Osteocyte (in vitro differentiated cells): ENCODE data around the gene FRMD4B. TPM values are rescaled to one million over a fixed set of nuclear protein-coding genes. Genes with fewer than 3 reads are reported as not detected.

Source experiments
- DNase-seq: peaks from one replicate; pipeline ENCODE4 v3.0.0; 2021; ENCODE audit warnings: mixed read lengths; ENCODE audit not compliant: unreplicated experiment; ENCODE audit errors: extremely low spot score
- H3K27ac Mint-ChIP-seq: one replicate; pipeline ENCODE4 v1.8.0; 2021; ENCODE audit warnings: mild to moderate bottlenecking, mixed read lengths; ENCODE audit not compliant: unreplicated experiment
- H3K27me3 Mint-ChIP-seq: one replicate; pipeline ENCODE4 v1.8.0; 2021; ENCODE audit warnings: mixed read lengths; ENCODE audit not compliant: unreplicated experiment
- H3K36me3 Mint-ChIP-seq: one replicate; pipeline ENCODE4 v1.8.0; 2021; ENCODE audit warnings: mixed read lengths; ENCODE audit not compliant: unreplicated experiment
- H3K4me1 Mint-ChIP-seq: one replicate; pipeline ENCODE4 v1.8.0; 2021; ENCODE audit warnings: mixed read lengths; ENCODE audit not compliant: unreplicated experiment
- H3K4me3 Mint-ChIP-seq: one replicate; pipeline ENCODE4 v1.8.0; 2021; ENCODE audit warnings: mild to moderate bottlenecking, moderate library complexity, mixed read lengths; ENCODE audit not compliant: unreplicated experiment
- H3K9me3 Mint-ChIP-seq: one replicate; pipeline ENCODE4 v1.8.0; 2021; ENCODE audit warnings: mixed read lengths; ENCODE audit not compliant: unreplicated experiment
- CTCF ChIP-seq: fragments of 200-600 bp; sonication (generic); IDR thresholded peaks from 2 replicates; pipeline ENCODE4 v1.5.0; 2021; ENCODE audit warnings: antibody characterized with exemption, mild to moderate bottlenecking, moderate library complexity
- total RNA-seq: library from RNA; stranded (reverse); gene quantifications from 2 replicates; pipeline ENCODE4 v1.2.1, GENCODE V29; 2021

FRMD4B gene
- total RNA-seq, 1 donor from 2014 or later, result 1.3 TPM

DNA sequence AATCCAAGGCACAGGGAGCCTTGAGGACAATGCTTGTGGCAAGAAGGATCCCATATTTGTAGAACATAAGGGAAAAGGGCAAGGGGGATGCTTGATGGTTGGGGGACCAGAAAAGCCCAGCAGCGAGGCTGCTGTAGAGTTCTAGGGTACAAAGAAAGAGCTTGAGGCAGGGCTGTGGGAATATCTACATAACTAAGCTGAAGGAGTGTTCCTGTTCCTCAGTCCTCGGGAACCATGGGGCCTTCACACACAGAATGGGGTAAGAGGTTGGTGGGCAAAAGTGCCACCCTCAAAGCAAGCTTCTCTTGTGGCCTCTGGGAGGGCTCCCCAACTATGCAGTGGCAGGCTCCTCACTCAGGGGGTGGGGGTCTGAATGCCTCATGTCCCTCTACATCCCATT, 6.5 kb upstream of the FRMD4B start:
- Mint-ChIP-seq H3K4me3 (no peak overlapping the region), H3K36me3 (no peaks in the 10 kb centered on the region), H3K4me1 (peaks cover 12% of the 10 kb centered on the region), H3K27me3 (no peaks in the 10 kb centered on the region), H3K27ac (no peak overlapping the region), H3K9me3 (peaks cover 6% of the 10 kb centered on the region)
- no peak for DNase-seq
- TF ChIP-seq CTCF, result no peak

DNA sequence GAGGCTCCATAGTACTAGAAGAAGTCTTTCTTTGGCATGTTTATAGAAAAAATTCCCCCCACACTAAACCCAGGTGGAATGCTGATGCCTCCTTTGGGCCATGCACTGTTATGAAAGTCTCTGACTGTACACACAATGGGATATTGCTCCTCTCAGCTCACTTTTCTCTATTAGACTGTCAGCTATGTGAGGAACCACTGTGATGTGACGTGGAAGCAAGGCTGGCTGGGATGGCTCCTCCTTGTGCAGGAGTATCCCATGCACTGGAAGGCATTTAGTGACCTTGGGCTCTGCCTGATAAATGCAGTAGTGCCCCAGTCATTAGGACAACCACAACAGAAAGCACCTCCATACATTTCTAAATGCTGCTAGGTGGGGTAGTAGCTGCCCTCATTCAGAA, 5.7 kb upstream of the FRMD4B start:
- H3K4me3 Mint-ChIP-seq, result no peak overlapping the region
- no peak for TF ChIP-seq CTCF
- H3K9me3 Mint-ChIP-seq, result no peaks in the 10 kb centered on the region
- peaks cover 12% of the 10 kb centered on the region for H3K4me1 Mint-ChIP-seq
- no peaks in the 10 kb centered on the region for H3K36me3 Mint-ChIP-seq
- H3K27ac Mint-ChIP-seq, result no peak overlapping the region
- H3K27me3 Mint-ChIP-seq, result no peaks in the 10 kb centered on the region
- no peak for DNase-seq

DNA sequence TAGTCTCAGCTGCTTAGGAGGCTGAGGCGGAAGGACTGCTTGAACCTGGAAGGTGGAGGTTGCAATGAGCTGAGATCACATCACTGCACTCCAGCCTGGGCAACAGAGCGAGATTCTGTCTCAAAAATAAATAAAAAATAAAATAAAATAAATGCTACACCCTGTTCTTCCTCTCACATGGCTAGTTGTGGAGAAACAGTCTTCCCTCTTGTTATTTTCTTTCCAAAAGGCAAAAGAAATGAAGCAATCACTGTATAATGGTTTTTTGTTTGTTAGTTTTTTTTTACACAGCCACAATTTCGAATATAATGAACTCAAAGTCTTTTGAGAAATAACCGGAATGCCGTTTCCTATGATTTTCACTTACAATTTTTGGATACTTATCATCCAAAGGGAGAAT, 4.9 kb upstream of the FRMD4B start:
- H3K4me1 Mint-ChIP-seq, result peaks cover 10% of the 10 kb centered on the region
- H3K4me3 Mint-ChIP-seq, result no peak overlapping the region
- H3K9me3 Mint-ChIP-seq, result no peaks in the 10 kb centered on the region
- TF ChIP-seq CTCF, result no peak
- DNase-seq, result no peak
- H3K36me3 Mint-ChIP-seq, result no peaks in the 10 kb centered on the region
- no peak overlapping the region for H3K27ac Mint-ChIP-seq
- H3K27me3 Mint-ChIP-seq, result peaks cover 2% of the 10 kb centered on the region

GRCh38 chr3:69389520-69390248, 3.8 kb upstream of the FRMD4B start:
- H3K27ac Mint-ChIP-seq, result no peak overlapping the region
- no peak for TF ChIP-seq CTCF
- no peak for DNase-seq
- H3K4me1 Mint-ChIP-seq, result peaks cover 10% of the 10 kb centered on the region
- H3K27me3 Mint-ChIP-seq, result peaks cover 2% of the 10 kb centered on the region
- H3K4me3 Mint-ChIP-seq, result no peak overlapping the region
- no peaks in the 10 kb centered on the region for H3K9me3 Mint-ChIP-seq
- no peaks in the 10 kb centered on the region for H3K36me3 Mint-ChIP-seq

GRCh38 chr3:69388241-69388640, 2.4 kb upstream of the FRMD4B start:
- Mint-ChIP-seq H3K4me1 (peaks cover 12% of the 10 kb centered on the region), H3K4me3 (no peak overlapping the region), H3K27ac (no peak overlapping the region), H3K36me3 (no peaks in the 10 kb centered on the region), H3K9me3 (no peaks in the 10 kb centered on the region), H3K27me3 (peaks cover 2% of the 10 kb centered on the region)
- TF ChIP-seq CTCF, result no peak
- no peak for DNase-seq
